Activated naive CD4-positive, alpha-beta T cell treated with anti-CD3 and anti-CD28 coated beads for 36 hours (primary cell): ENCODE results near the gene ZNF584. TPM values are rescaled to one million over a fixed set of nuclear protein-coding genes. Genes with fewer than 3 reads are reported as not detected.
"Not testable (repeated sequence)": the region's sequence is repeated elsewhere in the genome, so short reads cannot be mapped to it uniquely, and the experiment has no call there.

Source experiments
- CTCF ChIA-PET: fragments of 350-600 bp; sonication (Branson Sonifier 250); formaldehyde crosslinking; loops from one replicate; lab custom pipeline; 2021; ENCODE audit warnings: antibody characterized with exemption; lab: Charles Lee
- DNase-seq: peaks from one replicate; pipeline ENCODE4 v3.0.0-alpha.2; 2020
- H3K27ac Mint-ChIP-seq: one replicate; pipeline ENCODE4 v1.8.0; 2021; ENCODE audit warnings: mild to moderate bottlenecking, mixed read lengths
- H3K27me3 Mint-ChIP-seq: one replicate; pipeline ENCODE4 v1.8.0; 2021; ENCODE audit warnings: low read depth, mixed read lengths
- H3K36me3 Mint-ChIP-seq: one replicate; pipeline ENCODE4 v1.8.0; 2021; ENCODE audit warnings: low read depth, mixed read lengths
- H3K4me1 Mint-ChIP-seq: one replicate; pipeline ENCODE4 v1.8.0; 2021; ENCODE audit warnings: low read depth, mixed read lengths
- H3K4me3 Mint-ChIP-seq: one replicate; pipeline ENCODE4 v1.8.0; 2021; ENCODE audit warnings: mild to moderate bottlenecking, moderate library complexity, mixed read lengths
- H3K9me3 Mint-ChIP-seq: one replicate; pipeline ENCODE4 v1.8.0; 2021; ENCODE audit warnings: mixed read lengths
- intact Hi-C: fragments of 100-400 bp; cut with micrococcal nuclease; formaldehyde crosslinking; loops from one replicate; pipeline ENCODE4 v1.15.1; 2023
- total RNA-seq, 2 experiments: library from RNA; stranded (reverse); gene quantifications; one replicate each; pipeline ENCODE4 v1.2.3, GENCODE V29; 2021

Gene ZNF584
- total RNA-seq: 1 to 10 TPM; 3.4 to 4.8 TPM

DNA sequence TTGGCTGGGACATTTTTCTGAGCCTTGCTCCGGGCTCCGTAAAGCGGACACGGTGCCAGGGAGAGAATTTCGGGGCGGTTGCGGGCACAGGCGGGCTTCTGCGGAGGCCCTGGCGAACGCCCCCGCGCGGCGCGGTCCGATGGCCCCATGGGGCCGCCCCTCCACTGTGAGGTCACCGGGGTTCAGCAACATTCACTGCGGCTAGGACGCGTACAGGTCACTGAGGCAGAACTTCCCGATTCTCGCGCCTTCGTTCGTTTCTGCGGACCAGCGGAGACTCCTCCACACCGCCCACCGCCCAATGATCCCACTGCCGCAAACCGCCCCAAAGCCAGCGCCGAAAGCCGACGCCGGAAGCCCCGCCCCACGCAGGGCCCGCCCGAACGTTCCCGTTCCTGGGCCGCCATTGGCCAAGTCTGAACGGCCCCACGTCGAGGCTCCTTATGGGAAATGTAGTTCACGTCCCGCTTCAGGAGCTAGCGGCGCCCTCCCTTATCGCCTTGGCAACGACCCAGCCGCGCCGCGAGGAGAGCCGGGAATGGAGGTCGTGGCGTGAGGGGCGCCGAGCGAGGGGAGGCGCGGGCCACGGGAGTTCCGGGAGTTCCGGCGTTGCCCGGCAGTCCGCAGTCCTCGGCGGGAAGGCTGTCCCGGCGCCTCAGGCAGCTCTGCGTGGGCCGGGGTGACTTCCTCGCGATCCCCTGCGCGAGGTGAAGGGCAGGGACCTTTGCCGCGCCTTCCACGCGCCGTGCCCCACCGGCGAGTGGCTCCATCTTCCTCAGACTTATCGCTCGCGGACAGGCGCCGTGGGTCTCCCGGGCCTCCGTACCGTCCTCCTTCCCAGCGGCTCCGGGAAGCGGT is at the start of gene ZNF584:
Gene ZNF584 (plus strand): TSS at position 498 of the 858 bp plus-strand sequence. CDS start 499 bp downstream, outside the sequence.
- Mint-ChIP-seq H3K36me3 (peaks cover 13% of the 10 kb centered on the region), H3K27me3 (no peaks in the 10 kb centered on the region), H3K4me1 (peaks cover 30% of the 10 kb centered on the region), H3K4me3 (peak within 1 kb of the TSS; percentile 89), H3K9me3 (no peaks in the 10 kb centered on the region), H3K27ac (peak within 1 kb of the TSS; percentile 93)
- CTCF ChIA-PET: no interaction called here
- intact Hi-C loops: loop anchor here (1.0 to 5.0 kb wide), 11 partner anchors 21 to 225 kb away; partner anchors contain the start of genes ERVK3-1, RPS5, ZNF132 and ZNF274
- peak; percentile 97 for DNase-seq

DNA sequence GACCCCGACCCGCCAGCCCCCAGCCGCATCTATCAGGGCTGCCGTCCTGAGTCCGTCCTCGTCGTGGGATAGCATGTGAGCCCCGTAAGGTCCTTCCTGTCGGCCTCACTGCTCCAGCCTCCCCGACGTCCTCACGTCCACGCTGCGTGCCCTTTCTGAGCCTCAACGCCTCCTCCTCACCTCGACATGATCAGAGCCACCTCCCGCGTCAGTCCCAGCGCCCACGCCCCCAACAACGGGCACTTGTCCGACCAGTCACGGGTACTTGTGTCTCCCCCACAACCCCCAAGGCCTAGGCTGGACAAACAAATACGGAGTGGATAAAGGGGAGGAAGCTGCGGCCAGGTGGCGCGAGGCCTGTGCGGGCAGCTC is 46.6 kb upstream of the ZNF584 start:
- Mint-ChIP-seq H3K27ac (peak overlapping the region; percentile 87), H3K4me3 (peak overlapping the region; percentile 93), H3K36me3 (no peaks in the 10 kb centered on the region), H3K27me3 (no peaks in the 10 kb centered on the region), H3K9me3 (no peaks in the 10 kb centered on the region), H3K4me1 (peaks cover 11% of the 10 kb centered on the region)
- CTCF ChIA-PET: no interaction called here
- DNase-seq: peak; percentile 42
- intact Hi-C loops: loop anchor here (1.0 to 5.0 kb wide), 8 partner anchors 15 to 179 kb away; partner anchors contain the start of genes ZNF132, ZNF274, ZNF584 and ZNF8

DNA sequence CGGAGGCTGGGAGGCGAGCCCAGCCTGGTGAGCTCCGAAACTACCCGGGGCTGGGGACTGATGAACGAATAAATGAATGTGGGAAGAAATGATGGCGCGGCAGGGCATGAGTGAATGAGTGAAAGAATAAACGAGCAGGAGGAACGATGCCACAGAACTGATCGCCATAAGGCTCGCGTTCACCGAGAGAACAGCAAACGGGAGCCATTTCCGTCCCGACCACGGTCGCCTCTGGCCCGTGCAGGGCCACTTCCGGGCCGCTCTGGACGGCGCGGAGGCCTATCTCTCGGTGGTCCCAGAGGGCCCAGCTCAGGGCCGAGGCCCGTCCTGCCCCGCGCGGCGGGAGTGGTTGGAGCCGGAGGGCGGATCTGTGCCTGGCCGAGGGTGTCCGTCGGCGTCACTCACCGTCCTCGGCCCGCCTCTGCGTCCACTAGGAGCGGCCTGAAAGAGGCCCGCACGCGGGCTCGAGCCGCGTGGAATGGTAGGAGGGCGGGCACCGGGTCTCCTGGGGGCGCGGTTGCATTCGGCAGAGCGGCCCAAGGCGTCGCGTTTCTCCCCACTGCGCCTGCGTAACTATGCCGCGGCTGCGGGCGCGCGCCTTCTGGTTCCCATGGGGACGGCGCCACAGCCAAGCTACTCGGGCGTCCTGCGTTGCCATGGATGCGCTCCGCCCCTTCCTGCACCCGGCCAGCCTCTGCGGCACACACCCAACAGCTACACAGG is 46.0 kb upstream of the ZNF584 start, which contains the start of gene ZNF497:
Gene ZNF497 (minus strand): TSS at position 480 of the 723 bp plus-strand sequence. CDS start 5,116 bp downstream, outside the sequence.
- Mint-ChIP-seq H3K4me1 (peaks cover 8% of the 10 kb centered on the region), H3K27ac (peak within 1 kb of the TSS; percentile 87), H3K36me3 (no peaks in the 10 kb centered on the region), H3K27me3 (no peaks in the 10 kb centered on the region), H3K9me3 (no peaks in the 10 kb centered on the region), H3K4me3 (peak within 1 kb of the TSS; percentile 93)
- intact Hi-C loops: loop anchor here (1.0 to 5.0 kb wide), 8 partner anchors 15 to 179 kb away; partner anchors contain the start of genes ZNF132, ZNF274, ZNF584 and ZNF8
- CTCF ChIA-PET: interaction anchor here (0.7 kb wide), 2 partner anchors 11 to 180 kb away, joined by 3 to 6 read pairs; no protein-coding TSS in a partner anchor
- DNase-seq: peak; percentile 97

DNA sequence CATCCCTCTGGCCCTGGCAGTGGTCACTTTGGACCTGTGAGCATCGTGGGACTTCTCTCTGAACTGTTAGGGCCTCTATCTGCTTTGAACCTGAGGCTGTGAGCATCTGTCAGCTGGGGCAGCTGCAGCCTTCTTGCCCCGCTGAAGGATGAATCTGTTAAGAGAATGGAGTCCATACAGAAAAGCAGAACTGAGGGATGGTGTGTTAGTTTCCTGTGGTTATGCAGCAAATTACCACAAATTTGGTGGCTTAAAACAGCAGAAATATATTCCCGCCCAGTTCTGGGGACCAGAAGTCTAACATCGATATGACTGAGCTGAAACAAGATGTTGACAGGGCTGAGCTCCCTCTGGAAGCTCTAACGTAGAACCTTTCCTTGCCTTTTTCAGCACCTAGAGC is 44.3 kb upstream of the ZNF584 start:
- intact Hi-C loops: loop anchor here (5.0 kb wide), 1 partner anchor 78 kb away; the partner anchor contains the start of gene ZNF132
- Mint-ChIP-seq H3K27ac (no peak overlapping the region), H3K27me3 (no peaks in the 10 kb centered on the region), H3K9me3 (no peaks in the 10 kb centered on the region), H3K4me1 (peaks cover 6% of the 10 kb centered on the region), H3K36me3 (no peaks in the 10 kb centered on the region), H3K4me3 (no peak overlapping the region)
- CTCF ChIA-PET: no interaction called here
- DNase-seq: no peak

DNA sequence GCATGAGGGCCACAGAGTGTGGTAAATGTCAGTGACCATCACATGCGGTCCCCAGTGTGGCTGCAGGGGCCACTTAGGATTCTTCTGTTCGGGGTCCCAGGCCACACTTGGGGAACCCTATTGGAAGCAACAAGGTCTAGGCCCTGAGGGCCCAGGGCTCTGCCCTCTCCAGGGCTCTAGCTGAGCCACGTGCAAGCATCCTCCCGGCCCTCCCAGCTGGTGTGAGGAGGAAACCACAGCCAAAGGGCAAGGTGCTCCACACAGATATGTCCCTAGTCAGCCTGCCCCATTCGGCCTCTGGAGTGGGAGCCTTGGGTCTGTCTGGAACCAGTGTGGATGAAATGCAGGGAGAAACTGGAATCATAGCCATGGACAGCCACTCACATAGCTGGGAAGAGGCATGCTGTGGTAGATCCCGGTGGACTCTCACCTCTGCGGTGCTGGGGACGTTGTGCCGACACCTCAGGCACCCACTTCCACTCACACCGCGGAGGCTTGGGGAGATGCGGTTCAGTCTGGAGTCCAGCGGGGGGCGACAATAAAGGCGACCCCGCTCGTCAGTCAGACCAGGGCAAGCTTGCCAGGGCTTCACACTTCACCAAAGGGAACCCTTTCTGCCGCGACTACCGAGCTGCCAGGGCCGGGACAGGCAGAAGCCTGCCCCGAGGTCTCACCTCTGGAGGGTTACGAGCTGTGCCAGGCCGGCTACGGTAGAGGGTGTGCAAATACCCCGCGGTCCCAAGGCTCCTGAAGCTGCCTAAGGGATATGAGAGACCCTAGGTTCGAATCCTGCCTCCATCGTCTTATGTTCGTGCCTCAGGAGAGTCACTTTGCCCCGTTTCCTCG is 41.6 kb upstream of the ZNF584 start:
- intact Hi-C loops: no loop called here
- CTCF ChIA-PET: no interaction called here
- H3K4me1 Mint-ChIP-seq: peaks cover 6% of the 10 kb centered on the region
- H3K9me3 Mint-ChIP-seq: no peaks in the 10 kb centered on the region
- no peak for DNase-seq
- H3K27me3 Mint-ChIP-seq: no peaks in the 10 kb centered on the region
- H3K4me3 Mint-ChIP-seq: no peak overlapping the region
- no peaks in the 10 kb centered on the region for H3K36me3 Mint-ChIP-seq
- no peak overlapping the region for H3K27ac Mint-ChIP-seq

DNA sequence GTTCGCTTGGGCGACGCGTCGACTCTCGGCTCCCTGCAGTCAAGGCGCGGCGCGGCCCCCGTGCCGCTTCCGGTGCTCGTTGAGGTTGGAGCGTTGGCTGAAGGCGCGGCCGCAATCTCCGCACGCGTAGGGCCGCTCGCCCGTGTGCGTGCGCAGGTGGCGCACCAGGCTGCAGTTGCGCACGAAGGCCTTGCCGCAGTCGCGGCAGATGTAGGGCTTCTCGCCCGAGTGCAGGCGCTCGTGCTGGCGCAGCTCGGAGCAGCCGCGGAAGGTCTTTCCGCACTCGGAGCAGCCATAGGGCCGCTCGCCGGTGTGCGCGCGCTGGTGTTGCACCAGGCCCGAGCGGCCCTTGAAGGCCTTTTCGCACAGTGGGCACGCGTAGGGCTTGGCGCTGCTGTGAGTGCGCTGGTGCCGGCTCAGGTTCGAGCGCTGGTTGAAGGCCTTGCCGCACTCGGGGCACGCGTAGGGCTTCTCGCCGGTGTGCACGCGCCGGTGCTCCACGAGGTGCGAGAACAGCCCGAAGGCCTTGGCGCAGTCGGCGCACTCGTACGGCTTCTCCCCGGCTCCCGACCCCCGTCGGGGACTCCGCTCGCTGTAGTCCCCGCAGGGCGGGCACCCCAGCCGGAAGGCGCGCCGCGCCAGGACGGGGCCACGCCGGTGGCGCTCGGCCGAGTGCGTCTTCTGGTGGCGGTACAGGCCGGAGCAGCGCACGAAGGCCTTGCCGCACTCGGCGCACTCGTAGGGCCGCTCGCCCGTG is 40.6 kb upstream of the ZNF584 start:
- Mint-ChIP-seq H3K4me1 (peaks cover 1% of the 10 kb centered on the region), H3K27ac (no peak overlapping the region), H3K9me3 (no peaks in the 10 kb centered on the region), H3K27me3 (no peaks in the 10 kb centered on the region), H3K4me3 (no peak overlapping the region), H3K36me3 (no peaks in the 10 kb centered on the region)
- intact Hi-C loops: no loop called here
- CTCF ChIA-PET: interaction anchor here (0.6 kb wide), 1 partner anchor 76 kb away, joined by 3 read pairs; no protein-coding TSS in a partner anchor
- DNase-seq: no peak

DNA sequence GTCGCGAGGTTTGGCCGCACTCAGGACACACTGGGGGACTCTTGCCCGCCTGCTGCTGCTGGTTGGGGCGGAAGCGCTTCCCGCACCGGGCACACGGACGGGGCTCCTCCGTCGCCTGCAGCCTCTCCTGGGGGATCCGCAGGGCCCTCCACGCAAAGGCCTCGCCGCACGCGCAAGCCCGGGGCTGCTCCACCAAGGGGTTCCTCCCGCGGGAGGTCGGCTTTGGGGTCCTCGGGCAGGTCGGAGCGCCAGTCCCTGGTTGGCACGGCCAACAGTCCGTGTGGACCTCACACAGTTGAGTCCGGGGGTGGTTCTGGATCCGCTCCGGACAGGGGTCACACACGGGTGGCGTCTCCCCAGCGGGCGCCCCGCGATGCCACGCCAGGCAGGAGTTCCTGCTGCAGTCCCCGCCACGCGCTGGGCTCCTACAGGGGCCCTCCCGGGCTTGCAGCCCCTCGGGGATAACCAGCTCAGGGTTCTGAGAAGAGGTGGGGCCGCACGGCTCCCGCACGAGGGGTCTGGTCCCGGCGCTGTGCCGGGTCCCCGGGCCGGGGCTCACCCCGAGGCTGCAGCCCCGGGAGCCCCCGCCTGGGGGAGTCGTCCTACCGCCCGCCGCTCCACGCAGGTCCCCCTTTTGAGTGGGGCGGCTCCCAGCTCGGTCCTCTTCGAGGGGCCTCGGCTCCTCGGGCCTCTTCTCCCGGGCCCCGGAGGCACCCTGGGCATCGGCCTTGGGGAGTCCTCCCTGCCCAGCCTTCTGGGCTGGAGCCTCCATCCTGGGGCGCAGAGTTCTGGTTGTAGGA is 39.7 kb upstream of the ZNF584 start:
- Mint-ChIP-seq H3K36me3 (no peaks in the 10 kb centered on the region), H3K4me1 (no peaks in the 10 kb centered on the region), H3K4me3 (no peak overlapping the region), H3K27ac (no peak overlapping the region), H3K27me3 (no peaks in the 10 kb centered on the region), H3K9me3 (no peaks in the 10 kb centered on the region)
- intact Hi-C loops: no loop called here
- CTCF ChIA-PET: no interaction called here
- DNase-seq: no peak

DNA sequence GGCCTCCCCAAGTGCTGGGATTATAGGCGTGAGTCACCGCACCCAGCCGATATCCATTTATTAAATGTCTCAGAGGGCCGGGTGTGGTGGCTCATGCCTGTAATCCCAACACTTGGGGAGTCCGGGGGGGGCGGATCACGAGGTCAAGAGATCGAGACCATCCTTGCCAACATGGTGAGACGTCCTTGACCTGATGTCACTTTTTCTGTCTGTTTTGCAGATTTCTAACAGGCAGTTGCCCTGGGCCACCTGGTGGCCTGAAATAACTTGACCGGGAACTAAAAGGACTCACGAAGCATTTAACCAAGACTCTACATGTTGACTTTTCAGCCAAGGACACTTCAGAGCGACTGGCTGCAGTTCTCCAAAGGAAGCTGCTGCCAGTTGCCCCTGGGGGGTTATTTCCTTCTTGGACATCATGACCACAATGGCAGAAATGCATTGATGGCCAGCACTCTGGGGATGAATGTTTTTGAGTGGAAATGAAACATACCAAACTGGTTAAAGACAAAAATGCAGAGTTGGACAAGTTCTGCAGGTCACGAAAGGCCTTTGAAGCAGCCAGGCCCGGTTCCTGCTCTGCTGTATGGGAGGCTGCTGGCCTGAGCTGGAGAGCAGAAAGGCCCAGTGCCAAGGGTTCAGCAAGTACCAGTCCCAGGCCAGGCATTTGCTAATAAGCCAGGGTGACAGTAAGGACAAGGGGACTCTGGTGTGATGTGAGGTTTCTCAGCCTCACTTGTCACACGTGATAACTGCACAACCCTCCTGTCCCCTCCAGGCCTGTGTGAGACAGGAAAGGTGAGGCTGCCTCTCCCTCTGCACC is 35.9 kb upstream of the ZNF584 start:
- peaks cover 2% of the 10 kb centered on the region for H3K4me1 Mint-ChIP-seq
- no peaks in the 10 kb centered on the region for H3K9me3 Mint-ChIP-seq
- DNase-seq: no peak
- H3K27me3 Mint-ChIP-seq: no peaks in the 10 kb centered on the region
- no peaks in the 10 kb centered on the region for H3K36me3 Mint-ChIP-seq
- no peak overlapping the region for H3K27ac Mint-ChIP-seq
- CTCF ChIA-PET: no interaction called here
- no peak overlapping the region for H3K4me3 Mint-ChIP-seq
- intact Hi-C loops: no loop called here

DNA sequence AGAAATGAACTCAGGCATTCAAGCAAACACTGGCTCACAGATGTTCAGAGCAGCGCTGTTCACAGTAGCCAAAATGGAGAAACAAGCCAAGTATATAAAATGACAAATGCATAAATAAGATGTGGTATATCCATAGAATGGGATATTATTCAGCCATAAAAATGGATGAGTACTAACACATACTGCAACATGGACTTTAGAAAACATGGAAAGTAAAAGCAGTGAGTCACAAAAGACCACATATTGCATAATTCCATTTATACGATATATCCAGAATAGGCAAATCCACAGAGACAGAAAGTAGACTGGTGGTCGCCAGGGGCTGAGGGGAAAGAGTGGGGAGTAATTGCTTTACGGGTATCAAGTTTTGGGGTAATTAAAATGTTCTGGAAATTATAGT is 34.2 kb upstream of the ZNF584 start:
- Mint-ChIP-seq H3K4me3 (no peak overlapping the region), H3K27me3 (no peaks in the 10 kb centered on the region), H3K9me3 (no peaks in the 10 kb centered on the region), H3K27ac (no peak overlapping the region), H3K4me1 (peaks cover 2% of the 10 kb centered on the region), H3K36me3 (no peaks in the 10 kb centered on the region)
- DNase-seq: no peak
- intact Hi-C loops: no loop called here
- CTCF ChIA-PET: no interaction called here

DNA sequence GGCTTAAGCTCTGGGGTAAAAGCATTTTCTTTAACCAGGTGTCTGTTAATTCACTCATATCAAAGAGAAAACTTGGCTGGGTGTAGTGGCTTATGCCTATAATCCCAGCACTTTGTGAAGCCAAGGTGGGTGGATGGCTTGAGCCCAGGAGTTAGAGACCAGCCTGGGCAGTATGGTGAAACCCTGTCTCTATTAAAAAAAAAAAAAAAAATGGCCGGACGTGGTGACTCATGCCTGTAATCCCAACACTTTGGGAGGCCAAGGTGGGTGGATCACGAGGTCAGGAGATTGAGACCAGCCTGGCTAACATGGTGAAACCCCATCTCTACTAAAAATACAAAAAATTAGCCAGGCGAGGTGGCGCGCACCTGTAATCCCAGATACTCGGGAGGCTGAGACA is 31.7 kb upstream of the ZNF584 start:
- H3K27ac Mint-ChIP-seq, H3K4me3 Mint-ChIP-seq, H3K27me3 Mint-ChIP-seq, intact Hi-C loops, CTCF ChIA-PET, DNase-seq, H3K9me3 Mint-ChIP-seq, H3K36me3 Mint-ChIP-seq: not testable (repeated sequence)
- peaks cover 12% of the 10 kb centered on the region for H3K4me1 Mint-ChIP-seq
